HL-60 (cell line): ENCODE data around the gene PTPN11.

Source experiments
- DNase-seq, 2 experiments: peaks; one replicate each; pipeline ENCODE4 v3.0.0-alpha.2; 2010 to 2020; ENCODE audit warnings: low read depth in 1 of 2, low spot score in 1 of 2
- H3K27ac ChIP-seq: fragments of 250-450 bp; sonication (Bioruptor Pico); replicated peaks from 2 replicates; pipeline ENCODE4 v1.5.1; 2020; ENCODE audit warnings: mild to moderate bottlenecking, moderate library complexity
- H3K27me3 ChIP-seq: fragments of 250-450 bp; sonication (Bioruptor Pico); 2 replicates; pipeline ENCODE4 v1.5.1; 2021; ENCODE audit warnings: mild to moderate bottlenecking, moderate library complexity; ENCODE audit not compliant: insufficient read depth, poor library complexity, severe bottlenecking
- H3K4me3 ChIP-seq: replicated peaks from 2 replicates; pipeline ENCODE4 v1.5.1; 2011; ENCODE audit warnings: mild to moderate bottlenecking, control low read depth, low read length; ENCODE audit not compliant: insufficient read depth
- GABPA ChIP-seq: IDR thresholded peaks from 2 replicates; pipeline ENCODE4 v1.6.1; 2012; ENCODE audit warnings: low read depth
- POLR2AphosphoS5 ChIP-seq: IDR thresholded peaks from 2 replicates; pipeline ENCODE4 v1.6.1; 2012; ENCODE audit warnings: low read depth
- SPI1 ChIP-seq: IDR thresholded peaks from 2 replicates; pipeline ENCODE4 v1.6.1; 2012; ENCODE audit warnings: low read depth, mild to moderate bottlenecking, borderline replicate concordance
- TF ChIP-seq, protein P1 (sequence below): IDR thresholded peaks from 2 replicates; pipeline ENCODE4 v1.6.1; 2012; ENCODE audit warnings: low read depth; ENCODE audit not compliant: insufficient replicate concordance
- TF ChIP-seq, protein P2 (sequence below): IDR thresholded peaks from one replicate; pipeline ENCODE4 v1.5.1; 2011; ENCODE audit warnings: low read length, control low read depth, inconsistent platforms; ENCODE audit not compliant: insufficient read depth

Gene PTPN11

DNA sequence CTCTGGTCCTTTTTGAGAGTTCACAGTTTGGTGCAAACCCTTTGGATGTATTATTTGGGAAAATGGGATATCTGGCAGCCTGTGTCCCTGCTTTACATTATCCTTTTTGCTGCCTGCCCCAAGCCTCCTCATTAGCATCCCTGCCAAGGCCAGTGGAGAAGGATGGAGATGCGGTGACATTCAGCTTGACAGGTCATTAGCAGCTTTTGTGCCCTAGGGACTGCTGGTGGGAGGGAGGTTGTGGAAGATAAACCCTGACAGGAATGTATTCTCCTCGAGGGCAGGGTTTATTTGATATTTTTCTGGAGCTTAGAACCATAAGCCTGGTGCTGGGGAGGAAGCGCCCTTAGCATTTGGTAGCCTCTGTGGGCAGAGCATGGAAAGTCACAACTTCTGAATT is 49.3 kb downstream of the PTPN11 start:
- no peak overlapping the region for H3K4me3 ChIP-seq
- H3K27me3 ChIP-seq, result no peaks in the 10 kb centered on the region
- H3K27ac ChIP-seq, result no peak overlapping the region
- TF ChIP-seq POLR2AphosphoS5 (no peak), GABPA (no peak), SPI1 (no peak)
- TF ChIP-seq, protein P1, sequence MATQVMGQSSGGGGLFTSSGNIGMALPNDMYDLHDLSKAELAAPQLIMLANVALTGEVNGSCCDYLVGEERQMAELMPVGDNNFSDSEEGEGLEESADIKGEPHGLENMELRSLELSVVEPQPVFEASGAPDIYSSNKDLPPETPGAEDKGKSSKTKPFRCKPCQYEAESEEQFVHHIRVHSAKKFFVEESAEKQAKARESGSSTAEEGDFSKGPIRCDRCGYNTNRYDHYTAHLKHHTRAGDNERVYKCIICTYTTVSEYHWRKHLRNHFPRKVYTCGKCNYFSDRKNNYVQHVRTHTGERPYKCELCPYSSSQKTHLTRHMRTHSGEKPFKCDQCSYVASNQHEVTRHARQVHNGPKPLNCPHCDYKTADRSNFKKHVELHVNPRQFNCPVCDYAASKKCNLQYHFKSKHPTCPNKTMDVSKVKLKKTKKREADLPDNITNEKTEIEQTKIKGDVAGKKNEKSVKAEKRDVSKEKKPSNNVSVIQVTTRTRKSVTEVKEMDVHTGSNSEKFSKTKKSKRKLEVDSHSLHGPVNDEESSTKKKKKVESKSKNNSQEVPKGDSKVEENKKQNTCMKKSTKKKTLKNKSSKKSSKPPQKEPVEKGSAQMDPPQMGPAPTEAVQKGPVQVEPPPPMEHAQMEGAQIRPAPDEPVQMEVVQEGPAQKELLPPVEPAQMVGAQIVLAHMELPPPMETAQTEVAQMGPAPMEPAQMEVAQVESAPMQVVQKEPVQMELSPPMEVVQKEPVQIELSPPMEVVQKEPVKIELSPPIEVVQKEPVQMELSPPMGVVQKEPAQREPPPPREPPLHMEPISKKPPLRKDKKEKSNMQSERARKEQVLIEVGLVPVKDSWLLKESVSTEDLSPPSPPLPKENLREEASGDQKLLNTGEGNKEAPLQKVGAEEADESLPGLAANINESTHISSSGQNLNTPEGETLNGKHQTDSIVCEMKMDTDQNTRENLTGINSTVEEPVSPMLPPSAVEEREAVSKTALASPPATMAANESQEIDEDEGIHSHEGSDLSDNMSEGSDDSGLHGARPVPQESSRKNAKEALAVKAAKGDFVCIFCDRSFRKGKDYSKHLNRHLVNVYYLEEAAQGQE, result no peak
- TF ChIP-seq, protein P2, sequence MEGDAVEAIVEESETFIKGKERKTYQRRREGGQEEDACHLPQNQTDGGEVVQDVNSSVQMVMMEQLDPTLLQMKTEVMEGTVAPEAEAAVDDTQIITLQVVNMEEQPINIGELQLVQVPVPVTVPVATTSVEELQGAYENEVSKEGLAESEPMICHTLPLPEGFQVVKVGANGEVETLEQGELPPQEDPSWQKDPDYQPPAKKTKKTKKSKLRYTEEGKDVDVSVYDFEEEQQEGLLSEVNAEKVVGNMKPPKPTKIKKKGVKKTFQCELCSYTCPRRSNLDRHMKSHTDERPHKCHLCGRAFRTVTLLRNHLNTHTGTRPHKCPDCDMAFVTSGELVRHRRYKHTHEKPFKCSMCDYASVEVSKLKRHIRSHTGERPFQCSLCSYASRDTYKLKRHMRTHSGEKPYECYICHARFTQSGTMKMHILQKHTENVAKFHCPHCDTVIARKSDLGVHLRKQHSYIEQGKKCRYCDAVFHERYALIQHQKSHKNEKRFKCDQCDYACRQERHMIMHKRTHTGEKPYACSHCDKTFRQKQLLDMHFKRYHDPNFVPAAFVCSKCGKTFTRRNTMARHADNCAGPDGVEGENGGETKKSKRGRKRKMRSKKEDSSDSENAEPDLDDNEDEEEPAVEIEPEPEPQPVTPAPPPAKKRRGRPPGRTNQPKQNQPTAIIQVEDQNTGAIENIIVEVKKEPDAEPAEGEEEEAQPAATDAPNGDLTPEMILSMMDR, result no peak
- DNase-seq, result no peak

DNA sequence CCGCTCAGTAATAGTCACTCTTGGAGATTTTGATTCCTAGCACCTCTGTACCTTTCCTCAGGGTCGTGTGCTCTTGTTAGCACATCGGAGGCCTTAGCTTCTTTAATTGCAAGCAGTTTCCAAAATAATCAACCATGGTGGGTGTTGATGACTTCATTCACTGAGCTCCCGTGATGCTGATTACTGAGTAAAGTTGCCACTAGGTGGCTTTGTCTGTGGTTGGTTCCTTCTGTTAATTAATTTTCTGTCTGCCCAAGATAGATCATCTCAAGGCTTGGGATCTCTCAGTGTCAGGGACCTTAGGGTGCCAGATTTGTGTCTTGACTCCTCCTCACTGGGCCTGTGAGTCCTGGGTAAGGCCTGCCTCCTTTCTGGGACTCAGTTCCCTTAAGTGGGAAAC is 54.3 kb downstream of the PTPN11 start:
- H3K27me3 ChIP-seq, result no peaks in the 10 kb centered on the region
- H3K27ac ChIP-seq, result no peak overlapping the region
- no peak for DNase-seq
- TF ChIP-seq, protein P2, result peak; percentile 1
- TF ChIP-seq, protein P1, result no peak
- no peak overlapping the region for H3K4me3 ChIP-seq

DNA sequence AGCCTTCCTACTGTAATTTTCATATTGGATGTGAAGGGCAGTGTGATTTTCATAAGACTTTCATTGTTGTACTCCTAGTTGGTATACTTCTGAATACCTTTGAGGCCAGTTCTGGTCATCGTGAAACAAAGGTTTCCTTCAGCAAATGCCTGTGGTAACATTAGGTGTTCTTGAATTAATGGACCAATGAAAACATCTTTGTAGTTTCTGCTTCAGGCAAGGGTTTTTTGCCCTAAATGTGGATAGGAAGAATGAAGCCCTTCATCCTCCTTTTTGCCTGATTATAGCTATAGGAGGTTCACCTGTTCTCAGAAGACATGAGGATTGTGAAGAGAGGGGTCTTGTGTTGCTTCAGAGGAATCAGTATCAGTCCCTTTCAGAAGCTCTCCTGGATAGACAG is 60.7 kb downstream of the PTPN11 start:
- no peak overlapping the region for H3K27ac ChIP-seq
- no peak for DNase-seq
- H3K4me3 ChIP-seq, result no peak overlapping the region
- TF ChIP-seq SPI1 (no peak), POLR2AphosphoS5 (no peak), GABPA (no peak)
- TF ChIP-seq, protein P2, result no peak
- TF ChIP-seq, protein P1, result no peak
- H3K27me3 ChIP-seq, result no peaks in the 10 kb centered on the region
